ENCODE data around the gene HSD11B1. TPM values are rescaled to one million over a fixed set of nuclear protein-coding genes. Genes with fewer than 3 reads are reported as not detected.
A peak's percentile ranks its signal among the peaks of the same experiment; 100 is the strongest.

HSD11B1 gene
- total and polyA plus RNA-seq, 12 donors, result 0.17 to 29.6 (median 8.6) TPM

- Histone ChIP-seq H3K36me3 (replicated peaks in 1 of 2) (no peaks in the 10 kb centered on the region), H3K27me3 (no peaks in the 10 kb centered on the region), H3K4me3 (no peak overlapping the region), H3K9me3 (replicated peaks in 1 of 3) (no peaks in the 10 kb centered on the region), H3K27ac (peak overlapping the region in 1 of 5 donors; percentile 11), H3K4me1 (replicated peaks in 1 of 2) (peaks cover 0 to 32% of the 10 kb centered on the region in 2 donors)
- 69 to 82% (median 77%) methylated on average over 3 to 4 of the region's 4 CpGs for WGBS, 4 donors
- TF ChIP-seq POLR2A (IDR thresholded peaks at IDR 0.05) (no peak), CTCF (IDR thresholded peaks at IDR 0.05) (no peak)
- no peak for DNase-seq
- intact Hi-C loops (cut with DNase I), result loop anchor here in 1 of 2 donors (10.0 kb wide), 1 partner anchor 51 kb away; no protein-coding TSS in a partner anchor
Observed at GRCh38 chr1:209685821-209686220, 18.8 kb upstream of the HSD11B1 start.

- 69 to 83% (median 79%) methylated on average over 4 of the region's 4 CpGs for WGBS, 4 donors
- no peak for DNase-seq
- TF ChIP-seq POLR2A (IDR thresholded peaks at IDR 0.05) (no peak), CTCF (IDR thresholded peaks at IDR 0.05) (no peak)
- H3K27ac ChIP-seq, result peak overlapping the region in 1 of 5 donors; percentile 11
- H3K4me1 ChIP-seq (replicated peaks in 1 of 2), result peaks cover 0 to 35% of the 10 kb centered on the region in 2 donors
- no peaks in the 10 kb centered on the region for H3K9me3 ChIP-seq (replicated peaks in 1 of 3)
- no peak overlapping the region for H3K4me3 ChIP-seq
- H3K36me3 ChIP-seq (replicated peaks in 1 of 2), result no peaks in the 10 kb centered on the region
- intact Hi-C loops (cut with DNase I), result loop anchor here in 1 of 2 donors (10.0 kb wide), 1 partner anchor 52 kb away; no protein-coding TSS in a partner anchor
- H3K27me3 ChIP-seq, result no peaks in the 10 kb centered on the region
Observed at GRCh38 chr1:209686322-209686721, 18.3 kb upstream of the HSD11B1 start.

- Histone ChIP-seq H3K4me3 (no peak overlapping the region), H3K9me3 (replicated peaks in 1 of 3) (no peaks in the 10 kb centered on the region), H3K4me1 (replicated peaks in 1 of 2) (peaks cover 4 to 45% of the 10 kb centered on the region in 2 donors), H3K27me3 (no peaks in the 10 kb centered on the region), H3K27ac (peak overlapping the region in 1 of 5 donors; percentile 4), H3K36me3 (replicated peaks in 1 of 2) (no peaks in the 10 kb centered on the region)
- DNase-seq, result no peak
- TF ChIP-seq CTCF (IDR thresholded peaks at IDR 0.05) (no peak), POLR2A (IDR thresholded peaks at IDR 0.05) (no peak)
- intact Hi-C loops (cut with DNase I), result loop anchor here in 1 of 2 donors (10.0 kb wide), 1 partner anchor 54 kb away; no protein-coding TSS in a partner anchor
- 29 to 72% (median 57%) methylated on average over 1 of the region's 1 CpG for WGBS, 4 donors
Observed at GRCh38 chr1:209688746-209689234, 15.9 kb upstream of the HSD11B1 start.

- Histone ChIP-seq H3K36me3 (replicated peaks in 1 of 2) (no peaks in the 10 kb centered on the region), H3K27ac (peak overlapping the region in 1 of 5 donors; percentile 4), H3K27me3 (no peaks in the 10 kb centered on the region), H3K4me1 (replicated peaks in 1 of 2) (peaks cover 4 to 45% of the 10 kb centered on the region in 2 donors), H3K9me3 (replicated peaks in 1 of 3) (no peaks in the 10 kb centered on the region), H3K4me3 (no peak overlapping the region)
- TF ChIP-seq CTCF (IDR thresholded peaks at IDR 0.05) (no peak), POLR2A (IDR thresholded peaks at IDR 0.05) (no peak)
- intact Hi-C loops (cut with DNase I), result loop anchor here in 1 of 2 donors (10.0 kb wide), 1 partner anchor 55 kb away; no protein-coding TSS in a partner anchor
- WGBS, 4 donors, result 61 to 82% (median 77%) methylated on average over 4 of the region's 4 CpGs
- DNase-seq, result peak in 3 of 7 donors; percentile 23 to 25 (median 25)
Observed at GRCh38 chr1:209689477-209689876, 15.2 kb upstream of the HSD11B1 start.
